Measurements from ENCODE around the gene ZSCAN21.

ZSCAN21 gene

GRCh38 chr7:100111914-100112313 lies 62.3 kb downstream of the ZSCAN21 start:
- Histone ChIP-seq H3K36me3 (ENCODE audit: control insufficient read depth in 2 of 2, insufficient read depth in 1 of 2, low read length in 2 of 2) (peaks cover 15 to 60% of the 10 kb centered on the region in 2 experiments; a peak in 2 of 3 replicates), H3K27ac (ENCODE audit: extremely low read depth, low read depth, low read length) (no peak overlapping the region), H3K4me1 (ENCODE audit: control insufficient read depth, insufficient read depth, low read length) (no peaks in the 10 kb centered on the region), H3K4me3 (ENCODE audit: low read depth, low read length) (no peak overlapping the region), H3K9me3 (ENCODE audit: control insufficient read depth, insufficient read depth, low read depth, low read length) (no peaks in the 10 kb centered on the region)
- ChIA-PET POLR2A (interaction anchor here (1.1 to 4.2 kb wide), 2 partner anchors 11 to 16 kb away, joined by 3 to 39 read pairs; partner anchors contain the start of genes AP4M1 and MCM7), CTCF (interaction anchor here (0.7 to 0.8 kb wide), 2 partner anchors 21 to 90 kb away, joined by 3 to 5 read pairs; no protein-coding TSS in a partner anchor)
- TF ChIP-seq ZNF398 (tag by site-specific recombination; IDR thresholded peaks at IDR 0.05) (no peak), ZNF664 (tag by site-specific recombination; IDR thresholded peaks at IDR 0.05) (no peak), ZNF426 (tag by site-specific recombination; IDR thresholded peaks at IDR 0.05) (no peak), EGR2 (tag by site-specific recombination; IDR thresholded peaks at IDR 0.05; ENCODE audit: low read depth) (no peak), MEIS1 (CRISPR knock-in tag; IDR thresholded peaks at IDR 0.05; ENCODE audit: borderline replicate concordance) (no peak), ZNF610 (tag by site-specific recombination; IDR thresholded peaks at IDR 0.05; ENCODE audit: borderline replicate concordance) (no peak), YY1 (tag by site-specific recombination; IDR thresholded peaks at IDR 0.05) (no peak), ZNF501 (tag by site-specific recombination; IDR thresholded peaks at IDR 0.05) (no peak), ZBTB21 (tag by site-specific recombination; IDR thresholded peaks at IDR 0.05) (no peak), ZNF792 (tag by site-specific recombination; IDR thresholded peaks at IDR 0.05) (no peak)
- TF ChIP-seq, protein P1, sequence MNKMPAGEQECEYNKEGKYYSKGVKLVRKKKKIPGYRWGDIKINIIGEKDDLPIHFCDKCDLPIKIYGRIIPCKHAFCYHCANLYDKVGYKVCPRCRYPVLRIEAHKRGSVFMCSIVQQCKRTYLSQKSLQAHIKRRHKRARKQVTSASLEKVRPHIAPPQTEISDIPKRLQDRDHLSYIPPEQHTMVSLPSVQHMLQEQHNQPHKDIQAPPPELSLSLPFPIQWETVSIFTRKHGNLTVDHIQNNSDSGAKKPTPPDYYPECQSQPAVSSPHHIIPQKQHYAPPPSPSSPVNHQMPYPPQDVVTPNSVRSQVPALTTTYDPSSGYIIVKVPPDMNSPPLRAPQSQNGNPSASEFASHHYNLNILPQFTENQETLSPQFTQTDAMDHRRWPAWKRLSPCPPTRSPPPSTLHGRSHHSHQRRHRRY (tag by site-specific recombination; IDR thresholded peaks at IDR 0.05), result no peak
- TF ChIP-seq, protein P2, sequence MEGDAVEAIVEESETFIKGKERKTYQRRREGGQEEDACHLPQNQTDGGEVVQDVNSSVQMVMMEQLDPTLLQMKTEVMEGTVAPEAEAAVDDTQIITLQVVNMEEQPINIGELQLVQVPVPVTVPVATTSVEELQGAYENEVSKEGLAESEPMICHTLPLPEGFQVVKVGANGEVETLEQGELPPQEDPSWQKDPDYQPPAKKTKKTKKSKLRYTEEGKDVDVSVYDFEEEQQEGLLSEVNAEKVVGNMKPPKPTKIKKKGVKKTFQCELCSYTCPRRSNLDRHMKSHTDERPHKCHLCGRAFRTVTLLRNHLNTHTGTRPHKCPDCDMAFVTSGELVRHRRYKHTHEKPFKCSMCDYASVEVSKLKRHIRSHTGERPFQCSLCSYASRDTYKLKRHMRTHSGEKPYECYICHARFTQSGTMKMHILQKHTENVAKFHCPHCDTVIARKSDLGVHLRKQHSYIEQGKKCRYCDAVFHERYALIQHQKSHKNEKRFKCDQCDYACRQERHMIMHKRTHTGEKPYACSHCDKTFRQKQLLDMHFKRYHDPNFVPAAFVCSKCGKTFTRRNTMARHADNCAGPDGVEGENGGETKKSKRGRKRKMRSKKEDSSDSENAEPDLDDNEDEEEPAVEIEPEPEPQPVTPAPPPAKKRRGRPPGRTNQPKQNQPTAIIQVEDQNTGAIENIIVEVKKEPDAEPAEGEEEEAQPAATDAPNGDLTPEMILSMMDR (tag by site-specific recombination; IDR thresholded peaks at IDR 0.05), result no peak
